Stimulated activated CD8-positive, alpha-beta memory T cell treated with anti-CD3 and anti-CD28 coated beads, Interleukin-15, amount 100 ng/mL, for 1 hour (primary cell): ENCODE measurements around the gene RNF225.
"Not testable (repeated sequence)": the region's sequence is repeated elsewhere in the genome, so short reads cannot be mapped to it uniquely, and the experiment has no call there.

ENCODE experiments used
- DNase-seq: peaks from one replicate; pipeline ENCODE4 v3.0.0-alpha.2; 2020; ENCODE audit warnings: low read depth

Gene RNF225

GRCh38 chr19:58395220-58395978 is at the start of gene RNF225:
Gene RNF225 (plus strand): TSS chr19:58395656. CDS start chr19:58396090, 434 bp downstream.
- no peak for DNase-seq

DNA sequence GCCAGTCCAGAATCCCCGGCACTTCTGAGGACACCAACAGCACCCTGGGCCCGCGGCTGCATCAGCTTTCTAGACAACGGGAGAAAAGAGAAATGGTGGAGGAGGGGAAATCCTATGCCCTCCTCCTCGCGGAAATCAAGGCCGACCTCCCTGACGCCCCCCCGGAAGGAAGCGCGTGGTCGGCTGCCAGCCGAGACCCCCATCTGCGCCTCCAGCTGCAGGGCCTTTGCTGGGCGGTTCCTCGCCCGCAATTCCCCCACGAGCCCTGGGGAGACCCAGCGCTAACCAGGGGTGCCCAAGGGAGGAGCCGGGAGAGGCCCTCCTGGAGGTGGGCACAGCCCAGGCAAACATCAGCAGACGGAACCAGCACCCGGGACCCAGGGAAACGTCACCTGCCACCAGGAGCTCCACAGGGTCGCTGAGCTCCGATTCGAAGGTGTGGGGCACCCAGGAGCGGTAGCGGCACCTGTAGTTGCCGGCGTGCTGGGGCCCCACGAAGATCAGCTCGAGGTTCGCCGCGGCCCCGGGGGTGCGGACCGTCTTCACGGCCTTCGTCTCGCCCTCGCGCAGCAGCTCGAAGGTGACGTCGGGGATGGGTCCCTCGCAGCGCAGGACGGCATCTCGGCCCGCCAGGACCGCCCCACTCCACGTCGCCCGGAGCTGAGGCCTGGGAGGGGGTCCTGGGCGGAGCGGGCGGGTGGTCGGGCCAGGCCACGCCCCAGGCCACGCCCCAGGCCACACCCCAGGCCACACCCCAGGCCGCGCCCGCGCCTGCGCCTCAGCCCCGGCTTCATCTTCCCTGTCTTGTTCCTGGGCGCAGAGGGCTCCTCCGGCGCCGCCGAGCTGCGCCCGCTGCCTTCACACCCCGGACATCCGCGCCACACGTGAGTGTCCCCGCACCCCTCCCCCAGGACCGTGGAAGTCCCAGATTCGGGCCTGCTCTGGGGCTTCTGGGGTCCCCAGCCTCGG is 48.2 kb upstream of the RNF225 start:
- peak; percentile 27 for DNase-seq

DNA sequence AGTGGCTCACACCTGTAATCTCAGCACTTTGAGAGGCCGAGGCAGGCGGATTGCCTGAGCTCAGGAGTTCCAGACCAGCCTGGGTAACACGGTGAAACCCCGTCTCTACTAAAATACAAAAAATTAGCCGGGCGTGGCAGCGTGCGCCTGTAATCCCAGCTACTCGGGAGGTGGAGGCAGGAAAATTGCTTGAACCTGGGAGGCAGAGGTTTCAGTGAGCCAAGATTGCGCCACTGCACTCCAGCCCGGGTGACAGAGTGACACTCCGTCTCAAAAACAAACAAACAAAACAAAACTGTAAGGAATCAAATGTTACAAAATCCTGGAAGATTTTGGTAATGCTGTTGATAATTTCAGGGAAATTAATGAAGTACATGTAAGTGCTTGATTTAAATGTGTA is 47.4 kb upstream of the RNF225 start:
- DNase-seq: not testable (repeated sequence)

GRCh38 chr19:58349590-58349989 is 45.9 kb upstream of the RNF225 start:
- no peak for DNase-seq

DNA sequence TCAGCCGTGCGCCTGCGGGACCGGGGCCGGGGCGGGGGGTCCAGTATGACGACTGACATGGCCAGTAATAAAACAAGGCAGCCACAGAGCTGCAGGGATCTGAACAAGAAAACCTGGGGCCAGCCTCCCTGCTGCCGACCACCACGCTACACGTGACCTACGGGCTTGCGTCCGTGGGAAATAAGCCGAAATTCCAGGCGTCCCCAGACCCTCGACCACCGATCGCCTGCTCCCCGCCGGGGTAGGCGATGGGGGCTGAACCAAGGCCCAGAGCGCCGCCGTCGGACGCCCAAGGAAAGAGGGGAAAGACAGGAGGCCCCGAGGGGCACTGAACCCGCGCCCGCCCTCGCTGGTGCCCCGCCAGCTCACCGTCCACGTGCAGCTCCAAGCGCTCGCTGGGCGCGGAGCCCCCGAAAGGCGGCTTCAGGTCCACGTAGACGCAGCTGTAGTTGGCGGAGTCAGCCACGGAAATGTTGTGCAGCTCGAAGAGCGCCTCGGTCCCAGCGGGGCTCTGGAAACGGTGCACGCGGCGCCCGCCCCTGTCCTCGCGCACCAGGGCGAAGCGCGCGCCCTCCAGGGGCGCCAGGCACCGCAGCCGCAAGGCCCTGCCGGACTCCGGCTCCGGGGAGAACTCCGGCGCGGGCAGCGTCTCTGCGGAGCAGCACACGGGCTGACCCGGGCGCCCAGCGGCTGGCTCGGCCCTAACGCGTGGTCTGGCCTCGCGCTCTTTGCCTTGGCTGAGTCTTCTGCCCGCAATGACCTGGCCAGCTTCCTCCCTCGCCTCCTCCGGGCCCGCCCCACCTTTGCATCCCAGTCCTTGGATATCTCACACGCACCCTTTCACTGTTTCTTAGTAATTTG is 45.2 kb upstream of the RNF225 start:
- DNase-seq: no peak

DNA sequence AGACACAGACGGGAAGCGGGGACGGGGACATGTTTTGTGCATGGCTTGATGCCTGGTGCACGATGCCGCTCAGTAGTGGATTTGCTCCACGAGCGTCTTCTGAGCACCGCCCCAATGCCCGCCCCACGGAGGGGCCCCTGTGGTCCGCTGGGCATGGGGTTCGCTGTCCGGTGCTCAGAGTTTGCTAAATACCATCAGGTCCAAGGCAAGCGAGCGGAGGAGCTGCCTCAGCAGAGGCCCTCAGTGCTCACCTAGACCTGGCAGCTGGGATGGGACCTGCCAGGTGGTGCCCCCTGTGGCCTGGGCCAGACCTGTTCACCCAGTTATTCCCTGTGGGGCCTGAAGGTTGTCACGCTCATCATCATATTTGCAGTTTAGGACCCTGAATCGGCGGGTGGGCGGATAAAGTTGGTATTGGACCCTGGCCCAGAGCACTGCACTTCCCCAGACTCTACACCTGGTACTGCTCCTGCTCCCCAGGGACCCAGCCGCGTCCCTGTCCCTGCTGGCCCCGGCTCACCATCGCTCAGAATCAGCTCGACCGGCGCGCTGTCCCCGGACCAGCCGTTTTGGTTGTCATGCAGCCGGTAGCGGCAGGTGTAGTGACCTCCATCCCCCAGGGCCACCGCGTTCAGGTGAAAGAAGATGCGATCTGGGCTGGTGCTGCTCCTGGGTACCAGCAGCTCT is 44.4 kb upstream of the RNF225 start:
- DNase-seq: no peak

DNA sequence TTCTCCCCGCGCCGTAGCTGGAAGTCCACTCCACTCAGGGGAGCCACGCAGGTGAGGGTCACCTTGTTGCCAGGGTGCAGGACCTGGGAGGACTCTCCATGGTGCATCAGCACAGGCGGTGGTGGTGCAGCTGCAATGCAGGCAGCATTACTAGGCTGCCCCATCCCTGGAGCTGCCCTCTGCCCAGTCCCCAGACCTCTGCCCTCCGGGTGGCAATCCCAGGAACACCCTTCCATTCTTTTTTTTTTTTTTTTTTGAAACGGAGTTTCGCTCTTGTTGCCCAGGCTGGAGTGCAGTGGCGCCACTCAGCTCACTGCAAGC is 43.9 kb upstream of the RNF225 start:
- no peak for DNase-seq

DNA sequence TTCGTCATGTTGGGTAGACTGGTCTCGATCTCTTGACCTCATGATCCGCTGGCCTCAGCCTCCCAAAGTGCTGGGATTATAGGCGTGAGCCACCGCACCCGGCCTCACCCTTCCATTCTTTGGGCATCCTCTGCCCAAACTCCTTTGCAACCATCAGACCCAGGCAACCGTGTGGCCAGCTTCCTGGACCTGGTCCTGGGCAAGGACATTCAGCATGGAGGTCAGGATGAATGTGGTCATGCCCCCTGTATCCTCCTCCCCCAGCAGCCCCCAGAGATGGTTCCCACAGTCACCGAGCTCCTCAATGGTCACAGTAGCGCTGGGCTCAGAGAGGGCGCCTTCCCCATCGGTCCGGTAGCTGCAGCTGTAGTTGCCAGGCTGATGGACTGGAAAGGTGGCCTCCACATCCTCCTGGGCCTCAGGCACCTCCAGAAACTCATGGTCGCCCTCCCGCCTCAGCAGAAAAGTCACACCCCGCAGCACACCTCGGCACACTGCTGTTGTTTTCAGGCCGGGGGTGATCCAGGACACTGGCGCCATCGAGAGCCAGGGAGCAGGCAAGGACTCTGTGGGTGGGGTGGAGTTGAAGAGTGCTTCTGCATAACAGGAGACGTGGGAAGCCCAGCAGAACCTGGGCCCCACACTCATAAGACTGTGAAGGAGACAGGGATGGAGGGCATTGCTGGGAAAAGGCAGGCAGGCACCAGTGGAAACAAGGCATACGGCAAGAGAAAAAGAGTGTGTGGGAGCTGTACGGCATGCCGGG is 43.3 kb upstream of the RNF225 start:
- no peak for DNase-seq

GRCh38 chr19:58352760-58353671 is 42.4 kb upstream of the RNF225 start, which contains the start of gene A1BG:
Gene A1BG (minus strand): TSS chr19:58353492. CDS start chr19:58353437, 55 bp downstream.
- no peak for DNase-seq

GRCh38 chr19:58353717-58354477 is 41.6 kb upstream of the RNF225 start:
- DNase-seq: no peak

DNA sequence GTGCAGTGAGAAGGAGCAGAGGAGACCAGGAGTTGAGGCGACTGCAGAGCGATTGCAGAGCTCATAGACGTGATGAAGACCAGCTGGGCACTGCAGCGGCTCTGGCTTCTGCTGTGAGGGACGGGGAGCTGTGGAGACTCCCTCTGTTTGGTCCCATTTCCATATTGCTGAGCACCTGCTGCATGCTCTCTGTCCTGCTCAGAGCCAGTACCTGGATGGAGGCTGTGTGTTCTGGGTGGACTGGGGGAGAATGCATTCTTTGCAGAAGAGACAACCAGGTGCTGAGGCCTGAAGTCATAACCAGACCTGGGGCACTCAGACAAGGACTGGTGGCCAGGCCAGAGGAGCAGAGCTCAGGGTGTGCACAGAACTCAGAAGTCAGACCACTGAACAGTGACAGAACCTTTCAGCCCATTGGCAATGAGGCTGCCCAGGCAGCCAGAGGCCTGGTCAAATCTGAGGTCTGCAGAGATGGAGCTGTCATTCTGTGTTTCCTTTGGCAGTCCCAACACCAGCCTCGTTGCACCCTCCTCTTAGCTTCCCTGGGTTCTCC is 40.9 kb upstream of the RNF225 start:
- no peak for DNase-seq

DNA sequence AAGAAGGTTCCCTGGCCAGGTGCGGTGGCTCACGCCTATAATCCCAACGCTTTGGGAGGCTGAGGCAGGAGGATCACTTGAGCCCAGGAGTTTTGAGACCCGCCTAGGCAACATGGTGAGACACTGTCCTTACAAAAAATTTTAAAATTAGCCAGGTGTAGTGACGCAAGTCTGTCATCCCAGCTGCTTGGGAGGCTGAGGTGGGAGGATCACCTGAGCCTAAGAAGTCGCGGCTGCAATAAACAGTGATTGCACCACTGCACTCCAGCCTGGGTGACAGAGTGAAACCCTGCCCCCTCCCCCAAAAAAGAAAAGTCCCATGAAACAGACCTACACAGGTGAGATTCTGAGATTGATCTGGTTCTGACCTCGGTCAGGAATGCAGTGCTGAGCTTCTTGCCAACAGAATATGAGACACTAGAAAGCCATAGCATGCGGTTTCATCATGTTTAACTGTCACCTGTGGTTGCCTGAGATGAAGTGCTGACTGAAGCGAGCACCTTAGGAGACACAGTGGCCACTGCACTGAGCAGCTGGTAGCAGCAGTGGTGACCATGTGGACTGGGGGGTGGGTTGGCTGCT is 40.1 kb upstream of the RNF225 start:
- DNase-seq: no peak

- no peak for DNase-seq
Observed at GRCh38 chr19:58355908-58356765, 39.3 kb upstream of the RNF225 start.

DNA sequence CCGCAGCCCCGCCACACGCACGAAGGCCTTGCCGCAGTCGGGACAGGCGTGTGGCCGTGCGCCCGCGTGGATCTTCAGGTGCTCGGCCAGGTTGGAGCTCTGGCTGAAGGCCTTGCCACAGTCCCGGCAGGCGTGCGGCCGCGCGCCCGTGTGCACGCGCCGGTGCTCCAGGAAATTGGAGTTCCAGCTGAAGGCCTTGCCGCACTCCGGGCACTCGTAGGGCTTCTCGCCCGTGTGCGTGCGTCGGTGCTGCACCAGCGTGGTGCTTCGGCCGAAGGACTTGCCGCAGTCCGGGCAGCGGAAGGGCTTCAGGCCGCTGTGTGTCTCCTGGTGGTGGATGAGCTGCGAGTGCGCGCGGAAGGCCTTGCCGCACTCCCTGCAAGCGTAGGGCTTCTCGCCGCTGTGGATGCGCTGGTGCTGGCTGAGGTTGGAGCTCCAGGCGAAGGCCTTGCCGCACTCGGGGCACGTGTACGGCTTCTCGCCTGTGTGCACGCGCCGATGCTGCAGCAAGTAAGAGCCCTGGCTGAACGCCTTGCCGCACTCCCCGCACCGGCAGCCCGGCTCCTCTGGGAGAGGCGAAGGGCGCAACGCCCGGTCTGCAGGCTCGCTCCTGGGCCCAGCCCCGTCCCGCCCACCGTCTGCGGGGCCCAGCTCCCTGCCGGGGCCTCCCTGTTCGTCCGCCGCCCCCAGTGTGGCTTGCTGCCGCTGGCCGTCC is 38.5 kb upstream of the RNF225 start:
- no peak for DNase-seq

DNA sequence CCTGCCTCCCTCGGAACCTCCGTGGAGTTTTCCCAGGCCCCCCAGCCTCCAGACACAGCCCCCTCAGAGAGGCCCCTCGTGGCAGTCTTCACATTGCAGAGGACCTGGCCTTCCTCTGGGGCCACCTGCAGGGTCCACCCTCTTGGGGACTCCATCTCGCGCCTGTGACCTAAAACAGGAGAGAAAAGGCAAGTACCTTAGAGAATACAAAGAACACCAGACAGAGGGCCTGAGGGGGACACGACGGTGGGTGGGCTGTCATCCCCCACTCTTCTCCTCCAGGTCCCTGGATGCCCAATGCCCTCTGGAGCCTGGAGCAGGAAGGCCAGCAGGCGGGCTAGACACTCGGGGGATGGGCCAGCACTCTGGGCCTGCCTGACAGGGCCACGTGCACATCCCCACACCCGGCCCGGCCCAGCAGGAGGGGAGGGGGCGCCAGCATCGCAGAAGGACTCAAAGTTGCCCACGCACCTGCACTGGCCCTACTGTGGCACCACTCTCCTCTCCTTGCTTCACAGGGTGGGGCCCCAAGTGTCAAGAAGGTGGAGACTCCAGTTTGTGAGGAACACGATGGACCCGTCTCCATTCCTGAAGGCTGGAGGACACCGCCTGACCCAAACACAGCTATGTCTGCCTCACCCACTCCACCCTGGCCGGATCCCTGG is 37.8 kb upstream of the RNF225 start:
- no peak for DNase-seq

- DNase-seq: no peak
Observed at GRCh38 chr19:58361900-58362271, 33.6 kb upstream of the RNF225 start.
